HG03457 (cell line): Measurements from ENCODE around the gene HPS6.
A peak's percentile ranks its signal among the peaks of the same experiment; 100 is the strongest.
"Not testable (repeated sequence)": the region's sequence is repeated elsewhere in the genome, so short reads cannot be mapped to it uniquely, and the experiment has no call there.

Source experiments
- ATAC-seq: cut with Tn5 transposase; IDR thresholded peaks from one replicate; pipeline ENCODE4 v1.9.1; 2021; ENCODE audit warnings: moderate number of reproducible peaks; ENCODE audit not compliant: unreplicated experiment

HPS6 gene

DNA sequence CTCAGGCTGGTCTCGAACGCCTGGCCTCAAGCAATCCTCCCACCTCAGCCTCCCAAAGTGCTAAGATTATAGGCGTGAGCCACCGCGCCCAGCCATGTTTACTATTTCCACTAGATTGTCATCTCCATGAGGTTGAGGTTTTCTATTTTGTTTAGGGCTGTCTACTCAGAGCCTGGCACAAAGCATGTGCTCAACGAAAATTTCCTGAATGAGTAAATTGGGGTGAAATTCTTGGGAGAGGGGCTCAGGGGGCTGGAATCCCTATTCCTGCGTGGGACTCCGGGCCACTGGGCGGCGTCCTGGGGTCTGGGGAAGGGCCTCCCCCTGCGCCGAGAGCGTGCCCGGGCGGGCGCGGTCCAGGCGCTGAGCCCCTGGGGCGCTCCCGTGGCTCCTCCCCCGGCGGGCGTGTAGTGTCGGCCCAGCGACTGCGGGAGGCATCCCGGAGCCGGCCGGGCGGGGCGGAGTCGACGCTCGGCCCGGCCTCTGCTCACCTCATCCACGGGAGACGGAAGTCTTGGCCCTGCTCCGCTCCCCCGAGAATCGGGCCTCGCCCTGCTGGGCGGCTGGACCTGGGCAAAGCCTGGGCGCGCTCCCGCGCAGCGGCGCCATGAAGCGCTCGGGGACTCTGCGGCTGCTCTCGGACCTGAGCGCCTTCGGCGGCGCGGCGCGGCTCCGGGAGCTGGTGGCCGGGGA lies at the start of gene HPS6:
TSS of gene HPS6 (plus strand) at position 482 of the 693 bp plus-strand sequence. CDS start at position 608, 126 bp downstream.
- ATAC-seq = peak; percentile 82

DNA sequence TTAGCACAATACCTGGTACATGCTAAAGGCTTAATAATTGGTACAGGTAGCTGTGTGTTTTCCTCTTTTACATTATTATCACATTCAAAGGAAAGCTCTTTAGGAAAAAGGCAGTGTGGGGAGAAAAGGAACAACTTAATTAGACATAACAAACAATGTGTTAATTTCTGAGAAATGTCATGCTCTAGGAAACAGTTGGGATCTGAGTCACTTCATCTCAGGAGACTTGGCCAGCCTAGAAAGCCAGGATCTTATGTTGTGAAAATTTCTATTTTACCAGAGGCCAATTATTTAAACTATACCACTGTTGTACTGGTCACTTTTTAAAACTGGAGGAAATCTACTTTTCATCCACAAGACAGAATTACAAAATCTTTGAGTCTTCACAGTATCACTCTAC lies 48.7 kb upstream of the HPS6 start:
- no peak for ATAC-seq

DNA sequence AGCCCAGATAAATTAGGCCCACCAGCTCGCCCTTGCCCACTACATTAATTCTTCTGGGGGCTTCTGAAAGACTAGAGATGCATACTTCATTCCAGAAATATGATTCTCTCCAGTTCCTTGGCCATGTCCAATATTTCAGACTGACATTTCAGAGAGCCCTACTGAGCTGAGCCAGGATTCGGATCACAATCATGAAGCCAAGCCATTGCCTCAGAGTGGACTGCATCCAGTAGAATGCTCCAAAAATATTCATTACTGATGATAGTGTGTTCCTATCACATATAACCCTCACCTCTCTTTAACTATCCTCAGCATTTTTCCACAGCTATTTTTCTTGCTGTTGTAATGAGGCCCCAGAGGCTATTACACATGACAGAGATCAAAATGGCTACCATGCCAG lies 47.9 kb upstream of the HPS6 start:
- no peak for ATAC-seq

DNA sequence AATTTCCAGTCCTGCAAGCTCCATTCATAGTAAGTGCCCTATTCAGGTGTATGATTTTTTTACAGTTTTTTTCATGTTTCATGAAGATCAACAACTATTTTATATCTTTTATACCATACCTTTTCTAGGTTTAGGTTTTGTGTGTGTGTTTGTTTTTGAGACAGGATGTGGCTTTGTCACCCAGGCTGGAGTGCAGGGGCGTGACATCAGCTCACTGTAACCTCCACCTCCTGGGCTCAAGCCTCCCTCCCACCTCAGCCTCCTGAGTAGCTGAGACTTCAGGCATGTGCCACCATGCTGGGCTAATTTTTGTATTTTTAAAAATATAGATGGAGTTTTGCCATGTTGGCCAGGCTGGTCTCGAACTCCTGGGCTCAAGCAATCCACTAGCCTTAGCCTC lies 44.2 kb upstream of the HPS6 start:
- no peak for ATAC-seq

DNA sequence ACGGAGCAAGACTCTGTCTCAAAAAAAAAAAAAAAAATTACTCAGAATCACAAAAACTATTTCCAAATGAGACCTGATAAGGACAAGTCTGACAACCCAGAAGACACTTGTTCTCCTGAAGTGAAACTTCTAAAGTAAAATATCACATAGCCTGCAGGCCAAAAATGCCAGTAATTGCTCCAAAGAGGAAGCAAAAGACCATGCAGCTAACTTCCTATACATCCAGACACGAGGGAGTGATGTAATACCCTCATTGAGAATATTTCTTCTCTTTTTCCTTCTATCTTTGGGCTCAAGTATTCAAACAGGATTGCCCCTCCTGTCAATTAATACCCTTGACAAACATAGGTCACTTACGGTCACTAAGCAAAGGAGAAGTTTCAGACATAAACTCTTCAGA lies 40.4 kb upstream of the HPS6 start:
- no peak for ATAC-seq

DNA sequence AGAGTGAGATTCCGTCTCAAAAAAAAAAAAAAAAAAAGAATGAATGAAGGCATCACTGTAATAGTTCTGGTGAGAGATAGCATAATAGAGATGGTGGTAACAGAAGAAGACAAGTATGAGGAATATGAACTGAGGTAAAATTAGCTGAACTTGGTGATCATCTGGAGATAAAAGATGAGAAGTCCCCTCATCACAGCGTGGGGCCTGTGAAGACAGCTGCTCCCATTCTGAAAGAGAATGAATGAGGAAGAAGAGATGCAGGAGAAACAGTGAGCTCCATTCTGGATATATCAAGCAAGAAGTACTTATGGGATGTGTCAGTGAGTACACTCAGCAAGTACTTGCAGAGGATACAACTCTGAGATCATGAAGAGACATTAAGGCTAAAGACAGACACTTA lies 37.9 kb upstream of the HPS6 start:
- ATAC-seq = no peak

DNA sequence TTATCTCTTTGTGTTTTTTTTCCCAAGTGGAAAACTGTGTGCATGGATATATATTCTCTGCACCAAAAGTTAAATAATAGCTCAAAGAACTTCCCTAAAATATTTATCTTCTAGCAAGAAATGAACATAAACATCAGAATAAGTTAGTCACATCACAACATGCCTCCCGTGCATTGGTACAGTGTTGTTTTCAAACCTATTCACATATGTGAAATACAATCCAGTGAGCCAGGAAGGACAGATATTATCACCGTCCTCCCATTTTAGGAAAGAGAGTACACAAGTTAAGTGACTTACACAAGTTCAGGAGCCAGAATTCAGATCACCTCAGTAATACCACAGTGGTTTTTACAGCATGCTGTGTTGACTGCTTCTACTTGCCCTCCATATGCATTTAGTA lies 31.4 kb upstream of the HPS6 start:
- no peak for ATAC-seq

DNA sequence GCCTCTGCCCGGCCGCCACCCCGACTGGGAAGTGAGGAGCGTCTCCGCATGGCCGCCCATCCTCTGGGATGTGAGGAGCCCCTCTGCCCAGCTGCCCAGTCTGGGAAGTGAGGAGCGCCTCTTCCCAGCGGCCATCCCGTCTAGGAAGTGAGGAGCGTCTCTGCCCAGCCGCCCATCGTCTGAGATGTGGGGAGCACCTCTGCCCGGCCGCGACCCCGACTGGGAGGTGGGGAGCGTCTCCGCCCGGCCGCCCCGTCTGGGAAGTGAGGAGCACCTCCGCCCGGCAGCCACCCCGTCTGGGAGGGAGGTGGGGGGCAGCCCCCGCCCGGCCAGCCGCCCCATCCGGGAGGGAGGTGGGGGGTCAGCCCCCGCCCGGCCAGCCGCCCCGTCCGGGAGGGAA lies 29.3 kb upstream of the HPS6 start:
- ATAC-seq = not testable (repeated sequence)

DNA sequence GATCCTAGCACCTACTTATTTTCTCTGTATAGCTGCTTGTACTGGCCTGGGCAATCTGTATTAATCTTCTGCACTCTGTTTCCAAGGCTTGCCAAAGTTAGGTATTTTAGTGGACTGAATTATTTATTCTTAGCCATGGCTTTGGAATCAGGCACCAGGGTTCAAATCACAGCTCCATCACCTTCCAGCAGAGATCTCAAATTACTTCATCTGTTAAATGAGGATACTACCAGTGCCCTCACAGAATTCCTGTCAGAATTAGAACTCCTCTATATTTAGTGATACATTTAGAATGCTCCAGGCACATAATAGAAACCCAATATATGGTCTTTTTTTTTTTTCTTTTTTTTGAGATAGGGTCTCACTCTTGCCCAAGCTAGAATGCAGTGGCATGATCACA lies 26.7 kb upstream of the HPS6 start:
- ATAC-seq = no peak

DNA sequence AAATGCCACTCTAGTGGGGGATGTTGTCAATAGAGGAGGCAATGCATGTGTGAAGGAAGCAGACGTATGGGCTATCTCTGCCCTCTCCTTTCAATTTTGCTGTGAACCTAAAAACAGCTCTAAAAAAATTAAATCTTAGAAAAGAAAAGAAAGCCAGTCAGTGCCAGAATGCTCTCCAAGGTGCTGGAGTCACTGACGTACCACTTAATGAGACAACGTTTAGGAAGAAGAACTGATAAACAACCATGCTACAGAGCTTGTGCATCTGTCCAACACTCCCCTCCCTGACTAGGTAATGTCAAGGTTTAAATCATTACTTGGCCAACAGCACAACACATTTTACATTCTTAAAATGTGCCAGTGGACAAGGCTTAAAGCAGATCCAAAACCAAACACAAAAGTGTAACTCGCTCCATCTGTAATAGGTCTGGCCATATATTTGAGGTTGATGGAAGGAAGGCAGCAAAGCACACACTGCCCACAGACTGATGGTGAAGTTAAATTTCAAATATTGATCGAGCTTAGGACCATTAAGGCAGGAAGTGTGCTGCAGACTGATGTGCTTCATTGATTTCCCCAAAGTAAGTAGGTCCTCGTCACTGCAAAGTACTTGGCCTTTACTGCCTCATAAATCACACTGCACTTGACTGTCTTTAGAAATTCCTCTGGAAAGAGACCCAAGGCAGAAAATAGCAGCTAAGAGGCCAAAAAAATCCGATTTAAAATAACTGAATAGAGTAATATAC lies 24.7 kb upstream of the HPS6 start:
- no peak for ATAC-seq

DNA sequence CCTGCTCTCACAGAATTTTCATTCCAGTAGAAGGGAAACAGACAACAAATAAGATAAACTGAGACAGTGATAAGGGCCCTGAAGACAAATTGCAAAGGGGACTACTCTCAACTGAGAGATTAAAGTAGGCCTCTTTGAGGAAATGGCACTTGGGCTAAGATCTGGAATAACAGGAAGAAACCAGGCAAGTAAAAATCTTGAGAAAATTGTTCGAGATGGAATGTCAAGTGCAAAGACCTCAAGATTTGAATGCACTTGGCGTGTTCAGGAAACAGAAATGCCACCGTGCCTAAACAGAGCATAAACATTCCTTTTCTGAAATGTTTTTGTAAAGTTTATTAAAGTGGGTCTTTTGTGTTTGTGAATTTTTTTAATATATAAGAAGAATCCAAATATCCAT lies 19.9 kb upstream of the HPS6 start:
- no peak for ATAC-seq

DNA sequence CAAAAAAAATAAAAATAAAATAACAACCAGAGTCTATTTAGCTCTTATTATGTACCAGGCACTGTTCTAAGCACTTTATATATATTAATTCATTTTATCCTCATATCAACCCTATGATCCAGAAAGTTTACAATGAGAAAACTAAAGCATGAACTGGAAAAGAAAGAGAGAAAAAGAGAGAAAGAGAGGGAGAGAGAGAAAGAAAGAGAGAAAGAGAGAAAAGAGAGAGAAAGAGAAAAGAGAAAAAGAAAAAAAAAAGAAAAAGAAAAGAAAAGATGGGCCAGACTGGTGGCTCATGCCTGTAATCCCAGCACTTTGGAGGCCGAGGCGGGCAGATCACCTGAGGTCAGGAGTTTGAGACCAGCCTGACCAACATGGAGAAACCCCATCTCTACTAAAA lies 19.1 kb upstream of the HPS6 start:
- no peak for ATAC-seq

DNA sequence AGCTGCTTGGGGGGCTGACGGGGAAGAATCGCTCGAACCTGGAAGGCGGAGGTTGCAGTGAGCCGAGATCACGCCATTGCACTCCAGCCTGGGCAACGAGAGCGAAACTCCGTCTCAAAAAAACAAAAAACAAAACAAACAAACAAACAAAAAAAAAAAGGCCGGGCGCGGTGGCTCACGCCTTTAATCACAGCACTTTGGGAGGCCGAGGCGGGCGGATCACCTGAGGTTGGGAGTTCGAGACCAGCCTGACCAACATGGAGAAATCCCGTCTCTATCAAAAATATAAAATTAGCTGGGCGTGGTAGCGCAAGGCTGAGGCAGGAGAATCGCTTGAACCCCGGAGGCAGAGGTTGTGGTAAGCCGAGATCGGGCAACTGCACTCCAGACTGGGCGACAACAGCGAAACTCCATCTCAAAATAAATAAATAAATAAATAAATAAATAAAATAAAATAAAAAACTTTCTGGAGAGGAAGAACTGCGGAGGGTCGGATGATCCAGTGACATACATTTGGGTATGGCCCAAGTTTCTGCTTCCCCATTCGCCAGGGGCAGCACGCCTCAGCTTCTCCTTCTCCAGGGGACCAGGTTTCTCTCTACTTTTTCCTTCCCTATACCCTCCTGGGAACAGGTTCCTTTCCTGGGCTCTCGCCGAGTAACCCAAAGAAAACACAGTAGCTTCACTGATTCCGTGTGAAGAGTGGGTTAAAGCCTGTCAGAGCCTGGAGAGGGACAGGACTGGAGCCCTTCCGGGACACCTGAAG lies 10.1 kb upstream of the HPS6 start:
- ATAC-seq = not testable (repeated sequence)

DNA sequence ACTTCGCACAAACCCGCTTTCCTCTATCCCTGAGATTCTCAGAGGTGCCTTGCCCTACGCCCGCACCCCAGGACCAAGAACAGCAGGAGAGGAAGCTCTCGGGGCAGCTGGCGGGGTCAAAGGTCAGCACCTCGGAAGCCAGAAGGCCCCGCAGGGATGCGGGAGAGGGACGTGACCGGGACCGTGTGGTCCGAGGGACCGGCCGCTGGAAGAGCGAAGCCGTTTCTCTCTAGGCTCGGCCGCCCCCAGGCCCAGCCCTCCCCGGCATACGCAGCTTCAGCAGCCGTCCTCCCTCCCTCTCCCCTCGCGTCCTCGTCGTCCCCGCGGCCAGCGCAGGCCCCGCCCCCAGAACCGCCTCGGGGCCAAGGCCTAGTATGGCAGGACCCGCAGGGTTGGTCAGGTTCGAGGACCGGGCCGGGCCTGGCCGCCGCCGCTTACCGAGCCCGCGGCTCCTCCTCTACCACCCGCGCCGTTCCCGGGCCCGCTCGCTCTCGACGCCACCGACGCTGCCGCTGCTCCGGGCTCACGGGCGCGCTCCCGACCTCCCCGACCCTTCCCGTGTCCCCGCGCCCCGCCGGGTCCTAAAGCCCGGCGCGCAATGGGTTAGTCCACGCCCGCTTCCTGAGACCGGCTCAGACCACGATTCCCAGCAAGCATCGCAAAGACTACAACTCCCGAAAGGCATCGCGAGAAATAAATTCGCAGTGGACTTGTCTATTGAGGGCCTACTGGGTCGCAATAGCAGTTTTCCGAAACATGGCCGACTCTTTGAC lies 9.3 kb upstream of the HPS6 start, which contains the start of gene ARMH3:
TSS of gene ARMH3 (minus strand) at position 527 of the 773 bp plus-strand sequence. CDS start 16,059 bp downstream, outside the sequence.
- ATAC-seq = peak; percentile 82

DNA sequence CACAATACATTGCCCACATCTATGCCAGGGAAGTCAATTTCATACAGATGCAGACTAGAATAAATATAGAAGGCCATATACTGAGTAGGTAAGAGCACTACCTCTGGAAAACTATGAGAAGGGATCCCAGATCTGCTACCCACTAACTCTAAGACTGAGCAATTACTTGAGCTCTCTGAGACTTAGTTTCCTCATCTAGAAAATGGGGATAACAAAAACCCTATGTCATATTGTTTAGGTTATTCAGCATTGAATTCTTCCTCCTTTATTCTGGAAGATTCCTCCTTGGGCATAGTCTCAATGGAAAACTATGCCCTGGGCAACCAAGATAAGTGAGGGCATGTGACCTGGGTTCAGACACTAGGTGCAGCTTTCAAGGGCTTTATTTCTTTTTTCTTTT lies 5.2 kb upstream of the HPS6 start:
- ATAC-seq = no peak

DNA sequence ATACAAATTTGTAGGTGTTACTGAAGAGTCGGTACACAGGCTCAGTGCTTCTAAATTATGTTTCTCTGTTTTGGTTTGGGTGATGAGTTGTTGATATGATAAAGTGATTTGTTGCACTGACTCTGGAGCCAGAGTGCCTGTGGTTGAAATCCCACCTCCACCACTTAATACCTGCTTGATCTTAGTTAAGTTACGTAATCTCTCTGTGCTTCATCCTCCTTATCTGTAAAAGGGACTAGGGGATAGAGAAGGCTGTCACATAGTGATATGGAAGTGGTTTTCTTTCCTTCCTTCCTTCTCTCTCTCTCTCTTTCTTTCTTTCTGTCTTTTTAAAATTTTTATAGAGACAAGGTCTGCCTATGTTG lies 664 bp upstream of the HPS6 start:
- no peak for ATAC-seq

DNA sequence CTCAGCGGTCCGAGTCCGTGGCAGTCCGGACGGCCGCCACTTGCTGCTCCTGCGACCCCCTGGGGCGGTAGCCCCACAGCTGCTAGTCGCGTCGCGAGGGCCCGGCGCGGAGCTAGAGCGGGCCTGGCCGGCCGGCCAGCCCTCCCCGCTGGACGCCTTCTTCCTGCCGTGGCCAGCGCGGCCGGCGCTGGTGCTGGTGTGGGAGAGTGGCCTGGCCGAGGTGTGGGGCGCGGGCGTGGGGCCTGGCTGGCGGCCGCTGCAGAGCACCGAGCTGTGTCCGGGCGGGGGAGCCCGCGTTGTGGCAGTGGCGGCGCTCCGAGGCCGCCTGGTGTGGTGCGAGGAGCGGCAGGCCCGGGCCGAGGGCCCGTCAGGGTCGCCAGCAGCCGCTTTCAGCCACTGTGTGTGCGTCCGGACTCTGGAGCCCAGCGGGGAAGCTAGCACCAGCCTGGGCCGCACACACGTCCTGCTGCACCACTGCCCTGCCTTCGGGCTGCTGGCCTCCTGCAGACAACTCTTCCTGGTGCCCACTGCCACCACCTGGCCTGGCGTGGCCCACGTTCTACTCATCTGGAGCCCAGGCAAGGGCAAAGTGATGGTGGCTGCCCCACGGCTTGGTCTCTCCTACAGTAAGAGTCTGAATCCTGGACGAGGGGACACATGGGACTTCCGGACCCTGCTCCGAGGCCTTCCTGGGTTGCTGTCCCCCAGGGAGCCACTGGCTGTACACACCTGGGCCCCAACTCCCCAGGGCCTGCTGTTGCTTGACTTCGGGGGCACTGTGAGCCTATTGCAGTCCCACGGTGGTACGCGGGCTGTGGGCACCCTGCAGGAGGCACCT lies 631 bp downstream of the HPS6 start:
- ATAC-seq = peak; percentile 16

DNA sequence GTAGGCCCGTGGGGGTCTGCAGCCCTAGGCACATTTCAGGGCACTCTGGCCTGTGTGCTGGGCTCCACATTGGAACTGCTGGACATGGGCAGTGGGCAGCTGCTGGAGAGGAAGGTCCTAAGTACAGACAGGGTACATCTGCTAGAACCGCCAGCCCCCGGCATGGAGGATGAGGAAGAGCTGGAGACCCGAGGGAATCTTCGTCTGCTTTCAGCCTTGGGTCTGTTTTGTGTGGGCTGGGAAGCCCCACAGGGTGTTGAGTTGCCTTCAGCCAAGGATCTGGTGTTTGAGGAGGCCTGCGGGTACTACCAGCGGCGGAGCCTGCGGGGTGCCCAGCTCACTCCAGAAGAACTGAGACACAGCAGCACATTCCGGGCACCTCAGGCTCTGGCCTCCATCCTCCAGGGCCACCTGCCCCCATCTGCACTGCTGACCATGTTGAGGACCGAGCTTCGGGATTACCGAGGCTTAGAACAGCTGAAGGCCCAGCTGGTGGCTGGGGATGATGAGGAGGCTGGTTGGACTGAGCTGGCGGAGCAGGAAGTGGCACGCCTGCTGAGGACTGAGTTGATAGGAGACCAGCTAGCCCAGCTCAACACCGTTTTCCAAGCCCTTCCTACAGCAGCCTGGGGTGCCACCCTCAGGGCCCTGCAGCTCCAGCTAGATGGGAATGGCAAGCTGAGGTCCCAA lies 1.4 kb downstream of the HPS6 start:
- ATAC-seq = no peak

DNA sequence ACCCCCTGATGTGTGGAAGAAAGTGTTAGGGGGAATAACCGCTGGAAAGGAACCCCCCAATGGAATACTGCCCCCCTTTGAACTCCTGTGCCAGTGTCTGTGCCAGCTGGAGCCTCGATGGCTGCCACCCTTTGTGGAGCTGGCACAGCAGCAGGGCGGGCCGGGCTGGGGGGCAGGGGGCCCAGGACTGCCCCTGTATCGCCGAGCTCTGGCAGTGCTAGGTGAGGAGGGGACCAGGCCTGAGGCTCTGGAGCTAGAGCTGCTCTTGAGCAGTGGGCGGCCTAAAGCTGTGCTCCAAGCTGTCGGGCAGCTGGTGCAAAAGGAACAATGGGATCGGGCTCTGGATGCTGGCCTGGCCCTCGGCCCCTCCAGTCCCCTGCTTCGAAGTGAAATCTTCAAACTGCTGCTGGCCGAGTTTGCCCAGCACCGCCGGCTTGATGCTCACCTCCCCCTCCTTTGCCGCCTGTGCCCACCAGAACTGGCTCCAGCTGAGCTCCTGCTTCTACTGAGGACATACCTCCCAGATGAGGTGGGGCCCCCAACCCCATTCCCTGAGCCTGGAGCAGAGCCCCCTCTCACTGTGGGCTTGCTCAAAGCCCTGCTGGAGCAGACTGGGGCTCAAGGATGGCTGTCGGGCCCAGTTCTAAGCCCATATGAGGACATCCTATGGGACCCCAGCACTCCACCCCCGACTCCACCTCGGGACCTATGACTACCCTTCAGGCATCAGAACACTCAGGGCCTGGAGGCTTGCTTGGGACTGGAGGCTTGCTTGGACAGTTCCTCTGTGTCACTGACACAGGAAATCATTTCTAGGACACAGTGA lies 2.2 kb downstream of the HPS6 start:
- ATAC-seq = no peak
